GM13976 (cell line): ENCODE measurements around the gene SVIL.

Source experiments
- DNase-seq: peaks from one replicate; pipeline ENCODE4 v3.0.0; 2012; ENCODE audit warnings: low spot score
- CTCF ChIP-seq: IDR thresholded peaks from 2 replicates; pipeline ENCODE4 v1.5.1; 2012; ENCODE audit warnings: borderline replicate concordance, mild to moderate bottlenecking; ENCODE audit not compliant: insufficient read depth; ENCODE audit errors: extremely low read depth, missing control alignments, control extremely low read depth
- in situ Hi-C: fragments of 300-500 bp; cut with MboI; formaldehyde crosslinking; loops from one replicate; pipeline ENCODE4 v1.12.0; 2022; ENCODE audit warnings: low sequenced_read_pairs, mixed read lengths, inconsistent platforms; ENCODE audit not compliant: unreplicated experiment

SVIL gene

GRCh38 chr10:29650552-29650944 lies 15.8 kb upstream of the SVIL start:
- TF ChIP-seq CTCF: no peak
- no peak for DNase-seq
- in situ Hi-C loops: no loop called here

- in situ Hi-C loops: no loop called here
- no peak for TF ChIP-seq CTCF
- no peak for DNase-seq
Measured at GRCh38 chr10:29649561-29650551, 15.1 kb upstream of the SVIL start.

GRCh38 chr10:29648983-29649268 lies 14.2 kb upstream of the SVIL start:
- no peak for DNase-seq
- in situ Hi-C loops: no loop called here
- TF ChIP-seq CTCF: no peak

- no peak for TF ChIP-seq CTCF
- DNase-seq: no peak
- in situ Hi-C loops: no loop called here
Measured at GRCh38 chr10:29648114-29648982, 13.6 kb upstream of the SVIL start.

- in situ Hi-C loops: no loop called here
- DNase-seq: no peak
- TF ChIP-seq CTCF: no peak
Measured at GRCh38 chr10:29647478-29647877, 12.7 kb upstream of the SVIL start.

GRCh38 chr10:29646960-29647461 lies 12.2 kb upstream of the SVIL start:
- in situ Hi-C loops: no loop called here
- no peak for DNase-seq
- no peak for TF ChIP-seq CTCF
